GM18507 (cell line): Measurements from ENCODE around the gene ZNF585A.
"Not testable (repeated sequence)": the region's sequence is repeated elsewhere in the genome, so short reads cannot be mapped to it uniquely, and the experiment has no call there.

Experiments
- DNase-seq: peaks from one replicate; pipeline ENCODE4 v3.0.0; 2011; ENCODE audit warnings: low read depth; ENCODE audit not compliant: insufficient read length; ENCODE audit errors: extremely low spot score
- FAIRE-seq: peaks from 2 replicates; lab custom pipeline; 2011; peaks lifted over from hg19 to GRCh38; lab: Jason Lieb, UNC

The ZNF585A gene

DNA sequence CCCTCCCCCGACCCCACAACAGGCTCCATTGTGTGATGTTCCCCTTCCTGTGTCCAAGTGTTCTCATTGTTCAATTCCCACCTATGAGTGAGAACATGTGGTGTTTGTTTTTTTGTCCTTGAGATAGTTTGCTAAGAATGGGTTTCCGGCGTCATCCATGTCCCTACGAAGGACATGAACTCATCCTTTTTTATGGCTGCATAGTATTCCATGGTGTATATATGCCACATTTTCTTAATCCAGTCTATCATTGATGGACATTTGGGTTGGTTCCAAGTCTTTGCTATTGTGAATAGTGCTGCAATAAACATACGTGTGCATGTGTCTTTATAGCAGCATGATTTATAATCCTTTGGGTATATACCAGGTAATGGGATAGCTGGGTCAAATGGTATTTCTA, 68.4 kb downstream of the ZNF585A start:
- FAIRE-seq, DNase-seq: not testable (repeated sequence)

DNA sequence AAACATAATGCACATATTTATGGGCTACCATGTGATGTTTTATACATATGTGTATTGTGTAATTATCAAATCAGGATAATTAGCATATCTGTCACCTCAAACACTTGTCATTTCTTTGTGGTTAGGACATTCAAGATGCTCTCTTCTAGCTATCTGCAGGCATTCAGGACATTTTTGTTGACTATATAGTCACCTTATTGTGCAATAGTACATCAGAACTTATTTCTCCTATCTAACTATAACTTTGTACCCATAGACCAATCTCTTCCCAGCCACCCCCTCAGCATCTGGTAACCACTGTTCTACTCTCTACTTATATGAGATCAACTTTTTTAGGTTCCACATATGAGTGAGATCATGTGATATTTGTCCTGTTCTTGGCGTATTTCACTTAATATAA, 73.9 kb downstream of the ZNF585A start:
- FAIRE-seq (no peak), DNase-seq (no peak)

DNA sequence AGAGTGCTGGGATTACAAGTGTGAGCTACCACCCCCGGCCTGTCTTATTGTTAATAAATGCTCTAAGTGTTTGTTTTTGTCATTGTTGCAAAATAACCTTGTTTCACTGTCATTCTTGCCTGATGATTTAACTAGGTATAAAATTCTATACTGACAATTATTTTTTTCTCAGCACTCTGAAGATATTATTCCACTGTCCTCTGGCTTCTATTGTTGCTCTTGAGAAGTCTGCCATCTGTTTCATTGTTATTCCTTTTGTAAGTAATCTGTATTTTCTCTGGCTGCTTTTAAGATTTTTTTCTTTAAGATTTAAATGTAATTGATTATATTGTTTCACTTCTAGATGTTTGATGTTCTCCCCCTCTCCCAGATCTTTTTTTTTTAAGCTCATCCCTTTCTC, 76.6 kb downstream of the ZNF585A start:
- no peak for DNase-seq

More for the DNA sequence above, 76.6 kb downstream of the ZNF585A start:
- no peak for FAIRE-seq
